ENCODE measurements around the gene LILRA6.
"Not testable (repeated sequence)": the region's sequence is repeated elsewhere in the genome, so short reads cannot be mapped to it uniquely, and the experiment has no call there.

DNA sequence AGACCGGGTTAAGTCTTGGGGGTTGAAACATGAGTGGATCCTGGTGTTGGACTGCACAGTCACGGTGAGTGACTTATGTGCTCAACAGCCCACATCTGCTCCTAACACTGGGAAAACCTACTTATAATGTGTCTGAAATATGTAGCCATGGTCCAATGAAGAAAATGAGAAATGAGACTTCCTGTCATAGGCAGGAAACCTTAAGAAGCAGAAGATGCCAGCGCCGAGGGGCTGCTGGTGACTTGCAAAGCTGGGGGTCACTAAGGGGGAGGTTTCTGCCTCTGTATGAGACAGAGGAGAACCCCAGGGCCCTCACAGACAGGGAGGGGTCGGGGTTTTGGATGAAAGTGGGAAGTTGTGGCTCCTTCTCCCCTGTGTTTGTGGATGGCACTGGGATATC is 29.6 kb upstream of the LILRA6 start:
- not testable (repeated sequence) for TF ChIP-seq POLR2A (IDR thresholded peaks at IDR 0.05; ENCODE audit: low read length); GATA1 (IDR thresholded peaks at IDR 0.05; ENCODE audit: low read depth, low read length)
